Measurements from ENCODE around the gene GABBR2. TPM values are rescaled to one million over a fixed set of nuclear protein-coding genes. Genes with fewer than 3 reads are reported as not detected.
A peak's percentile ranks its signal among the peaks of the same experiment; 100 is the strongest.

Gene GABBR2
- total and polyA plus RNA-seq, 12 donors = 0.17 to 9.0 (median 3.7) TPM

DNA sequence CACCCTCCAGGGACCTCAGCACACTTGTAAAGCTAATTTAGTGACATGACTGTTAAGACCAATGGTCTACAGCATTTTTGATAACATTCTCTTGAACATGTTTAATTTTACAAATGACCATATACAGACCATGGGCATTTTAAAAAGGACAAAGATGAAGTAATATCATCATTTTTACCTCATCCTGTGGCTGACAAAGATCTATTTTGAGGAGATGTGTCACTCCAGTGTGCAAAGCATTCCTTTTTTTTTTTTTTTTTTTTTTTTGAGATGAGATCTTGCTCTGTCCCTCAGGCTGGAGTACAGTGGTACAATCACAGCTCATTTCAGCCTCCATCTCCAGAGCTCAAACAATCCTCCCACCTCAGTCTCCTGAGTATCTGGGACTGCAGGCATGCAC, 335.1 kb downstream of the GABBR2 start:
- no peak for DNase-seq
- TF ChIP-seq, protein P1, sequence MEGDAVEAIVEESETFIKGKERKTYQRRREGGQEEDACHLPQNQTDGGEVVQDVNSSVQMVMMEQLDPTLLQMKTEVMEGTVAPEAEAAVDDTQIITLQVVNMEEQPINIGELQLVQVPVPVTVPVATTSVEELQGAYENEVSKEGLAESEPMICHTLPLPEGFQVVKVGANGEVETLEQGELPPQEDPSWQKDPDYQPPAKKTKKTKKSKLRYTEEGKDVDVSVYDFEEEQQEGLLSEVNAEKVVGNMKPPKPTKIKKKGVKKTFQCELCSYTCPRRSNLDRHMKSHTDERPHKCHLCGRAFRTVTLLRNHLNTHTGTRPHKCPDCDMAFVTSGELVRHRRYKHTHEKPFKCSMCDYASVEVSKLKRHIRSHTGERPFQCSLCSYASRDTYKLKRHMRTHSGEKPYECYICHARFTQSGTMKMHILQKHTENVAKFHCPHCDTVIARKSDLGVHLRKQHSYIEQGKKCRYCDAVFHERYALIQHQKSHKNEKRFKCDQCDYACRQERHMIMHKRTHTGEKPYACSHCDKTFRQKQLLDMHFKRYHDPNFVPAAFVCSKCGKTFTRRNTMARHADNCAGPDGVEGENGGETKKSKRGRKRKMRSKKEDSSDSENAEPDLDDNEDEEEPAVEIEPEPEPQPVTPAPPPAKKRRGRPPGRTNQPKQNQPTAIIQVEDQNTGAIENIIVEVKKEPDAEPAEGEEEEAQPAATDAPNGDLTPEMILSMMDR (IDR thresholded peaks at IDR 0.05) = no peak
- no peak for TF ChIP-seq POLR2A (IDR thresholded peaks at IDR 0.05)
- Histone ChIP-seq H3K4me1 (replicated peaks in 1 of 2) (peaks cover 4 to 6% of the 10 kb centered on the region in 2 donors), H3K27ac (no peak overlapping the region), H3K27me3 (no peaks in the 10 kb centered on the region), H3K9me3 (replicated peaks in 1 of 3) (no peaks in the 10 kb centered on the region), H3K36me3 (replicated peaks in 1 of 2) (no peaks in the 10 kb centered on the region), H3K4me3 (no peak overlapping the region)
- intact Hi-C loops (cut with DNase I) = no loop called here

DNA sequence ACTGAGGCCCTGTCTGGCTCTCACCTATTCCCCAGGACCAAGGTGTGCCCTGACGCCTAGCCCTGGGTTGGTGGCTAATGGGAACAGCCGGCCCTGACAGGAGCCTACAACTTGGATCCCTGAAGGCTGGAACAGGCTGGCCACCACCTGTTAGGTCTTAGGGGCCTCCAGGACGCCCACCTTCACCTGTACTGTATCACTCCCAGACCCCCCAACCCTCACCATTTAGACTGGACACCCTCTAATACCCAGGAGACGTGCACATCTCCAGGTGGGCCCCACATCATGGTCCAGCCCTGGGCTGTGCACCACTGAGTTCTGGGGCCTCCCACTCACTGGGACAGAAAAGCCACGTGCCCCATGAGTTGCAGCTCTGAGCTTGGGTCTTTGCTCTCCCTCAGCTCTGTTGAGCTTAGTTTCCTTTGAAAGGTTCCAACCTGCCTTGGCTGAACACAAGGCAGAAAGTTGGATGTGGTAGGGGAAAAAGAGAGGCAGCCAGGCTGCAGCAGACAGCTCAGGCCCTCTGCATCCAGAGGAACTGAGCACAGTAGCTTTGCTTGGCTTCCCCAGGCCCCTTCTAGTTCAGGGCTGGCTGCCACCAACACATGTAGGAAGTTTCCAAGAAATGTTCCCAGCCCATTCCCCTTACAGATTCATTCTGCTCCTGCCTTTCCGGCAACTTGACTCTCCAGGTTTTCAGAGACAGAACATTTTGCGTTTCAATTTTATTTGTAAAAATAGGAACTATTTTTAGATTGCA, 336.5 kb downstream of the GABBR2 start:
- Histone ChIP-seq H3K27ac (no peak overlapping the region), H3K4me3 (no peak overlapping the region), H3K27me3 (no peaks in the 10 kb centered on the region), H3K9me3 (replicated peaks in 1 of 3) (no peaks in the 10 kb centered on the region), H3K4me1 (replicated peaks in 1 of 2) (peaks cover 4 to 6% of the 10 kb centered on the region in 2 donors), H3K36me3 (replicated peaks in 1 of 2) (no peaks in the 10 kb centered on the region)
- no peak for TF ChIP-seq POLR2A (IDR thresholded peaks at IDR 0.05)
- TF ChIP-seq, protein P1 (IDR thresholded peaks at IDR 0.05) = no peak
- intact Hi-C loops (cut with DNase I) = no loop called here
- WGBS, 4 donors = 46 to 72% (median 65%) methylated on average over 3 to 7 of the region's 7 CpGs
- DNase-seq = peak in 1 of 7 donors; percentile 40

DNA sequence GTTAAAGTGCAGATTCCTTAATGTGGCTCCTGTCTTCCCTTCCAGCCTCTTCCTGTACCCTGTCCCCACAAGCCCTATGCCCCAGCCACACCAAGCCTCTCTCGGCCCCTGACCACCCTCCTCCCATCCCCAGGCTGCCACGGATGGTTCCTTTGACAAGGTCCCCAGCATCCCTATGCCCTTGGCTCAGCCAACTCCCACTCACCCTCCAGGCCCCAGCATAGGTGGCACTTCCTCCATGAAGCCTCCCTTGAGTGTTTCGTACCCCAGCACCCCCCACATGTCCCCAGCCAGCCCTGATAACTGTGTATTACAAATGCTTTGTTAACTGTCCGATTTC, 337.8 kb downstream of the GABBR2 start:
- DNase-seq = no peak
- Histone ChIP-seq H3K9me3 (replicated peaks in 1 of 3) (no peaks in the 10 kb centered on the region), H3K27ac (no peak overlapping the region), H3K4me3 (no peak overlapping the region), H3K36me3 (replicated peaks in 1 of 2) (no peaks in the 10 kb centered on the region), H3K4me1 (replicated peaks in 1 of 2) (peaks cover 4 to 6% of the 10 kb centered on the region in 2 donors), H3K27me3 (no peaks in the 10 kb centered on the region)
- intact Hi-C loops (cut with DNase I) = no loop called here
- TF ChIP-seq, protein P1 (IDR thresholded peaks at IDR 0.05) = no peak
- TF ChIP-seq POLR2A (IDR thresholded peaks at IDR 0.05) = no peak
- 76 to 98% (median 82%) methylated on average over 4 of the region's 4 CpGs for WGBS, 4 donors

DNA sequence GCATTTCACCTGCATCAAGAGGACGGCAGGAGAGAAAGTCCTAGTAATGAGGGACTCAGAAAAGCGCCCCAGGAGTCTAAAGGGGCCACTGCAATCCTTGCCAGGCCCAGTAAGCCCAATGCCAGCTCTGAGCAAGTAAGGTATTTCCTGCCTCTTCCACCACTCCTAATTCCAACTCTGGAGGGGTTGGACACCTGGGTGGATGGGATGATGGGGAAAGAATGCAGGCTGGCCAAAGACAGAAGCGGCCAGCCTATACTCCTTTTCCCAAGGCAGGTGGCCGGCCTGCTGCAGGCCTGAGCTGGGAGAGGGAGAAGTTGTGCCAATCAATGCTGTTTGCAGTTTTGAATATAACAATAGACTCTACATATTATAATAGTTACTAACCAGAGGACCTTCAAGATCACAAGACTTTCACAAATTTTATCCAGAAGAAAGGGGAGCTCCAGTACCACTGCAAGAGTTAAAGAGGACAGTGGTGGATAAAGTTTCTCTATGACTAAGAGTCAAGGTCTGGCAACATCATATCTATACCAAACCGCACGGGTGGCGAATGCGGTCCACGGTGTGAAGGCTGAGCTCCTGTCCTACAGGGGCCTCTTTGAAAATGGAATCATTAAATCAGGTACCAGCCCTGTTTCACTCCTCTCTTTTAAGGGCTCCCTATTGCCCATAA, 338.3 kb downstream of the GABBR2 start:
- intact Hi-C loops (cut with DNase I) = no loop called here
- H3K4me1 ChIP-seq (replicated peaks in 1 of 2) = peaks cover 4 to 6% of the 10 kb centered on the region in 2 donors
- 67 to 76% (median 73%) methylated on average over 9 of the region's 9 CpGs for WGBS, 4 donors

More for the DNA sequence above, 338.3 kb downstream of the GABBR2 start:
- no peaks in the 10 kb centered on the region for H3K9me3 ChIP-seq (replicated peaks in 1 of 3)
- no peak overlapping the region for H3K27ac ChIP-seq
- H3K27me3 ChIP-seq = no peaks in the 10 kb centered on the region
- TF ChIP-seq POLR2A (IDR thresholded peaks at IDR 0.05) = no peak
- TF ChIP-seq, protein P1 (IDR thresholded peaks at IDR 0.05) = no peak
- no peak overlapping the region for H3K4me3 ChIP-seq
- no peak for DNase-seq
- H3K36me3 ChIP-seq (replicated peaks in 1 of 2) = no peaks in the 10 kb centered on the region

Data from adrenal gland (tissue), 12 donors.